OCI-LY7 (cell line): ENCODE data around the gene PTPRE. TPM values are rescaled to one million over a fixed set of nuclear protein-coding genes. Genes with fewer than 3 reads are reported as not detected.

ENCODE experiments used
- BruUV-seq: library from RNA; stranded (reverse); fragments of 400-500 nt; replicated peaks from 2 replicates; lab custom pipeline; 2021; lab: Mats Ljungman, UMichigan
- CTCF ChIA-PET: fragments of 300-600 bp; sonication (Branson Sonifier 250); formaldehyde crosslinking; loops from one replicate; lab custom pipeline; 2022; ENCODE audit warnings: antibody characterized with exemption; ENCODE audit not compliant: unreplicated experiment; lab: Charles Lee
- POLR2A ChIA-PET: fragments of 300-600 bp; sonication (Branson Sonifier 250); formaldehyde crosslinking; loops from one replicate; lab custom pipeline; 2022; ENCODE audit warnings: antibody characterized with exemption; lab: Charles Lee
- DNase-seq: peaks from one replicate; pipeline ENCODE4 v3.0.0-alpha.2; 2015; ENCODE audit warnings: low spot score
- H2AFZ ChIP-seq: fragments of 200-600 bp; sonication (generic), shearing (Covaris generic); 2 replicates; pipeline ENCODE4 v1.6.1; 2014; ENCODE audit warnings: mild to moderate bottlenecking, antibody characterized with exemption, low read length, moderate library complexity
- H3K27ac ChIP-seq: fragments of 200-600 bp; sonication (generic); 2 replicates; pipeline ENCODE4 v1.5.1; 2014; ENCODE audit warnings: mixed run types, low read depth, mild to moderate bottlenecking, moderate library complexity, low read length, inconsistent platforms; ENCODE audit not compliant: poor library complexity, severe bottlenecking
- H3K36me3 ChIP-seq: fragments of 200-600 bp; sonication (generic); 2 replicates; pipeline ENCODE4 v1.6.1; 2014; ENCODE audit warnings: mild to moderate bottlenecking, antibody characterized with exemption, low read length, moderate library complexity, mixed read lengths; ENCODE audit not compliant: insufficient read depth
- H3K4me1 ChIP-seq: fragments of 200-600 bp; sonication (generic); 2 replicates; pipeline ENCODE4 v1.5.1; 2014; ENCODE audit warnings: mild to moderate bottlenecking, low read length; ENCODE audit not compliant: insufficient read depth, poor library complexity, severe bottlenecking
- H3K4me2 ChIP-seq: fragments of 200-600 bp; sonication (generic); 2 replicates; pipeline ENCODE4 v1.6.1; 2014; ENCODE audit warnings: mild to moderate bottlenecking, low read length
- H3K4me3 ChIP-seq: fragments of 200-600 bp; sonication (generic); 2 replicates; pipeline ENCODE4 v1.5.1; 2014; ENCODE audit warnings: mild to moderate bottlenecking, low read depth, low read length; ENCODE audit not compliant: poor library complexity, severe bottlenecking
- H3K79me2 ChIP-seq: fragments of 200-600 bp; sonication (generic); 2 replicates; pipeline ENCODE4 v1.6.1; 2016; ENCODE audit warnings: low read depth, mild to moderate bottlenecking, low read length, moderate library complexity, mixed read lengths; ENCODE audit not compliant: insufficient read depth
- H3K9me2 ChIP-seq: fragments of 200-600 bp; sonication (generic); 2 replicates; pipeline ENCODE4 v1.6.1; 2016; ENCODE audit warnings: mild to moderate bottlenecking, low read length, mixed read lengths; ENCODE audit not compliant: insufficient read depth
- H3K9me3 ChIP-seq: fragments of 200-600 bp; sonication (generic); 2 replicates; pipeline ENCODE4 v1.6.1; 2014; ENCODE audit warnings: mild to moderate bottlenecking, mixed run types, low read length, mixed read lengths
- H4K20me1 ChIP-seq: fragments of 200-600 bp; sonication (generic); 2 replicates; pipeline ENCODE4 v1.6.1; 2014; ENCODE audit warnings: mild to moderate bottlenecking, antibody characterized with exemption, low read length, moderate library complexity, mixed read lengths; ENCODE audit not compliant: insufficient read depth
- EZH2phosphoT487 ChIP-seq: fragments of 200-600 bp; sonication (generic); IDR thresholded peaks from 2 replicates; pipeline ENCODE4 v1.6.1; 2018; ENCODE audit warnings: low read depth, borderline replicate concordance, mild to moderate bottlenecking, mixed run types, antibody characterized with exemption, low read length, moderate library complexity, mixed read lengths
- intact Hi-C: fragments of 100-400 bp; cut with micrococcal nuclease; formaldehyde crosslinking; loops from one replicate; pipeline ENCODE4 v1.10.0; 2022; ENCODE audit not compliant: unreplicated experiment
- total RNA-seq, 2 experiments: library from RNA; depleted of rRNA in 1 of 2; stranded (reverse); fragments of >200 nt in 1 of 2; shearing (Covaris generic) in 1 of 2; gene quantifications; 2 replicates each; pipeline ENCODE4 v1.2.3, GENCODE V29; 2014 to 2022
- TF ChIP-seq, protein P1 (sequence below): fragments of 200-600 bp; sonication (generic); conservative IDR thresholded peaks from 2 replicates; pipeline ENCODE4 v1.5.1; 2014; ENCODE audit warnings: mild to moderate bottlenecking, antibody characterized with exemption, low read length, moderate library complexity, mixed read lengths

The PTPRE gene
- total RNA-seq, 2 experiments from 2014 or later = 6.8 to 8.3 TPM

DNA sequence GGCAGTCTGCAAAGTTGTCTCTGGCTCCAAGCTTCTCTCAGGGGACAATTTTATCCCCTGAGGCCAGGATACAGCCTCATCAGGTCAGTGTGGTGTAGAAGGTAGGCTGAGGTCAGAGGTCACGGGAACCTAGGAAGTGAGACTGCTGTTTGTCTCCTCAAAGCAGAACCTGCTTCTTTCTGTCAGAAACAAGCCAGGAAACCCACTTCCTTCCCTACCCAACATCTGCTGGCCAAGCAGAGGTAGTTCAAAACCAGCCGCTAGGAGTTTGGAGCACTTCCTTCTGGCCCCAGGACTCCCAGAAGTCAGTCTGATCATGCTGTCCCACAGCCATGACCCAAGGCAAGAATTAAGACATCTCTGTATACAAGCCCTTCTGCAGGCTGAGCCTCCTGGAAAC lies 26.3 kb upstream of the PTPRE start:
- H4K20me1 ChIP-seq = no peaks in the 10 kb centered on the region
- H3K27ac ChIP-seq = no peak overlapping the region
- no peaks in the 10 kb centered on the region for H3K79me2 ChIP-seq
- ChIA-PET POLR2A (no interaction called here), CTCF (no interaction called here)
- H3K4me1 ChIP-seq = peaks cover 9% of the 10 kb centered on the region
- H3K4me2 ChIP-seq = no peak overlapping the region
- no peak for TF ChIP-seq EZH2phosphoT487
- TF ChIP-seq, protein P1, sequence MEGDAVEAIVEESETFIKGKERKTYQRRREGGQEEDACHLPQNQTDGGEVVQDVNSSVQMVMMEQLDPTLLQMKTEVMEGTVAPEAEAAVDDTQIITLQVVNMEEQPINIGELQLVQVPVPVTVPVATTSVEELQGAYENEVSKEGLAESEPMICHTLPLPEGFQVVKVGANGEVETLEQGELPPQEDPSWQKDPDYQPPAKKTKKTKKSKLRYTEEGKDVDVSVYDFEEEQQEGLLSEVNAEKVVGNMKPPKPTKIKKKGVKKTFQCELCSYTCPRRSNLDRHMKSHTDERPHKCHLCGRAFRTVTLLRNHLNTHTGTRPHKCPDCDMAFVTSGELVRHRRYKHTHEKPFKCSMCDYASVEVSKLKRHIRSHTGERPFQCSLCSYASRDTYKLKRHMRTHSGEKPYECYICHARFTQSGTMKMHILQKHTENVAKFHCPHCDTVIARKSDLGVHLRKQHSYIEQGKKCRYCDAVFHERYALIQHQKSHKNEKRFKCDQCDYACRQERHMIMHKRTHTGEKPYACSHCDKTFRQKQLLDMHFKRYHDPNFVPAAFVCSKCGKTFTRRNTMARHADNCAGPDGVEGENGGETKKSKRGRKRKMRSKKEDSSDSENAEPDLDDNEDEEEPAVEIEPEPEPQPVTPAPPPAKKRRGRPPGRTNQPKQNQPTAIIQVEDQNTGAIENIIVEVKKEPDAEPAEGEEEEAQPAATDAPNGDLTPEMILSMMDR = no peak
- intact Hi-C loops = no loop called here
- no peaks in the 10 kb centered on the region for H3K36me3 ChIP-seq
- no TSS peak for BruUV-seq
- no peaks in the 10 kb centered on the region for H3K9me2 ChIP-seq
- H3K4me3 ChIP-seq = no peak overlapping the region
- DNase-seq = peak; percentile 27
- no peak overlapping the region for H2AFZ ChIP-seq
- no peaks in the 10 kb centered on the region for H3K9me3 ChIP-seq

DNA sequence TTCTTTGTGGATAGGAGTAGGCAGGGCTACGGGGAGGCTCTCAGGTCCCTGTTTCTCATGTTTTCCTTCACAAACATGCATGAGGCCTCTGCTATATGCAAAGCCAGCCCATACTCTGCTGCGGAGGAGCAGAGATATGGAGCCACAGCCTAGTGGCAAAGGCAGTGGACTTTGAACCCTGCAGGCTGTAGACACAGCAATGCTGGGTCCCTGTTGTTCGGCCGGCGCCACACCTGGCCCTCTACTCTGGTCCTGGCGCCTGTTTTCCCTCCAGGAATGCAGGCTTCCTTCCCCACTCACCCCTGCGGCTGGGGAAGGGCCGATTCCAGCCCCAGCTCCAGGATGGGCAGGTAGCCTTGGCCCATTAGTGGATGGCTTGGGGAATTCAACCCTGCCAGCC lies 25.6 kb upstream of the PTPRE start:
- ChIA-PET POLR2A (no interaction called here), CTCF (no interaction called here)
- no peaks in the 10 kb centered on the region for H3K9me2 ChIP-seq
- H3K4me1 ChIP-seq = peaks cover 9% of the 10 kb centered on the region
- no peak overlapping the region for H3K27ac ChIP-seq
- no peak overlapping the region for H3K4me2 ChIP-seq
- no TSS peak for BruUV-seq
- DNase-seq = no peak
- intact Hi-C loops = no loop called here
- H3K9me3 ChIP-seq = no peaks in the 10 kb centered on the region
- TF ChIP-seq EZH2phosphoT487 = no peak
- TF ChIP-seq, protein P1 = no peak
- no peaks in the 10 kb centered on the region for H4K20me1 ChIP-seq
- no peaks in the 10 kb centered on the region for H3K36me3 ChIP-seq
- H3K79me2 ChIP-seq = no peaks in the 10 kb centered on the region
- H2AFZ ChIP-seq = no peak overlapping the region
- H3K4me3 ChIP-seq = no peak overlapping the region

DNA sequence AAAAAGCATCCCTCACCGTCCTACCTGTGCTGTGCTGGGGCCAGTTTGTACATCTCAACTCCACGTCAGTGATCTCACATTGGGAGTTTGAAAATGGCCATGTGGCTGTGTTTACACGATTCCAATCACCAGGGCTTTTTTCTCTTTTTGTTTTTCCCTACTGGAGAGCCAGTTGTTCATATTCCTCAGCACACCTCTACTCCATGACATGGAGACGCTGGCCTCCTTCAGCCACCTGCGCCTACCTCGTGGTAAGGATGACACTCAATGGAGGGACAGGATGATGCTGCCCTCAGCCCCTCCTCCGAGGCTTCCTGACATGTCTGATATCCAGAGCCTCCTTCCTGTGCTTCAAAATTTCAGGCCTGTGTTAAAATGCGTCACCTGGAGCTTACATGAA lies 24.5 kb upstream of the PTPRE start:
- ChIA-PET CTCF (no interaction called here), POLR2A (no interaction called here)
- H3K4me1 ChIP-seq = peaks cover 9% of the 10 kb centered on the region
- no peak for DNase-seq
- H3K9me3 ChIP-seq = no peaks in the 10 kb centered on the region
- TF ChIP-seq, protein P1 = no peak
- no peak for TF ChIP-seq EZH2phosphoT487
- no peak overlapping the region for H3K4me3 ChIP-seq
- H3K79me2 ChIP-seq = no peaks in the 10 kb centered on the region
- no peaks in the 10 kb centered on the region for H4K20me1 ChIP-seq
- H3K36me3 ChIP-seq = no peaks in the 10 kb centered on the region
- H3K9me2 ChIP-seq = no peaks in the 10 kb centered on the region
- H3K4me2 ChIP-seq = no peak overlapping the region
- no peak overlapping the region for H2AFZ ChIP-seq
- no peak overlapping the region for H3K27ac ChIP-seq
- intact Hi-C loops = no loop called here
- BruUV-seq = no TSS peak
